ENCODE data around the gene THADA.
A peak's percentile ranks its signal among the peaks of the same experiment; 100 is the strongest.
"Not testable (repeated sequence)": the region's sequence is repeated elsewhere in the genome, so short reads cannot be mapped to it uniquely, and the experiment has no call there.

Gene THADA

GRCh38 chr2:43400508-43400907, 195.3 kb downstream of the THADA start:
- no peak for TF ChIP-seq CTCF (conservative IDR thresholded peaks at IDR 0.05; ENCODE audit: low read depth, low read length)
- no peak overlapping the region for H3K4me3 ChIP-seq (ENCODE audit: low read depth, low read length)
- DNase-seq (ENCODE audit: low read depth), result no peak

- DNase-seq (ENCODE audit: low read depth), result peak; percentile 32
- no peak for TF ChIP-seq CTCF (conservative IDR thresholded peaks at IDR 0.05; ENCODE audit: low read depth, low read length)
- no peak overlapping the region for H3K4me3 ChIP-seq (ENCODE audit: low read depth, low read length)
These were observed 196.1 kb downstream of the THADA start for GRCh38 chr2:43399515-43400264.

GRCh38 chr2:43399098-43399497, 196.7 kb downstream of the THADA start:
- H3K4me3 ChIP-seq (ENCODE audit: low read depth, low read length), result no peak overlapping the region
- no peak for DNase-seq (ENCODE audit: low read depth)
- TF ChIP-seq CTCF (conservative IDR thresholded peaks at IDR 0.05; ENCODE audit: low read depth, low read length), result no peak

- TF ChIP-seq CTCF (conservative IDR thresholded peaks at IDR 0.05; ENCODE audit: low read depth, low read length), result no peak
These were observed 198.0 kb downstream of the THADA start for GRCh38 chr2:43397821-43398220.

GRCh38 chr2:43397411-43397810, 198.4 kb downstream of the THADA start:
- DNase-seq (ENCODE audit: low read depth), result no peak
- TF ChIP-seq CTCF (conservative IDR thresholded peaks at IDR 0.05; ENCODE audit: low read depth, low read length), result no peak
- no peak overlapping the region for H3K4me3 ChIP-seq (ENCODE audit: low read depth, low read length)

More at GRCh38 chr2:43397821-43398220, 198.0 kb downstream of the THADA start:
- H3K4me3 ChIP-seq (ENCODE audit: low read depth, low read length), result no peak overlapping the region
- no peak for DNase-seq (ENCODE audit: low read depth)

- DNase-seq (ENCODE audit: low read depth); H3K4me3 ChIP-seq (ENCODE audit: low read depth, low read length): not testable (repeated sequence)
These were observed 199.5 kb downstream of the THADA start for GRCh38 chr2:43396344-43396743.

- DNase-seq (ENCODE audit: low read depth), result no peak
- no peak for TF ChIP-seq CTCF (conservative IDR thresholded peaks at IDR 0.05; ENCODE audit: low read depth, low read length)
- H3K4me3 ChIP-seq (ENCODE audit: low read depth, low read length), result no peak overlapping the region
These were observed 201.9 kb downstream of the THADA start for GRCh38 chr2:43393918-43394317.
